22Rv1 (cell line): ENCODE results near the gene ARHGAP6.

Source experiments
- ZFX ChIP-seq: fragments of 450-650 bp; IDR thresholded peaks from 2 replicates; pipeline ENCODE4 v1.6.1; 2017; ENCODE audit warnings: antibody characterized with exemption, borderline replicate concordance
- TF ChIP-seq, protein P1 (sequence below): fragments of 450-650 bp; IDR thresholded peaks from 2 replicates; pipeline ENCODE4 v1.5.1; 2017; ENCODE audit warnings: mild to moderate bottlenecking

DNA sequence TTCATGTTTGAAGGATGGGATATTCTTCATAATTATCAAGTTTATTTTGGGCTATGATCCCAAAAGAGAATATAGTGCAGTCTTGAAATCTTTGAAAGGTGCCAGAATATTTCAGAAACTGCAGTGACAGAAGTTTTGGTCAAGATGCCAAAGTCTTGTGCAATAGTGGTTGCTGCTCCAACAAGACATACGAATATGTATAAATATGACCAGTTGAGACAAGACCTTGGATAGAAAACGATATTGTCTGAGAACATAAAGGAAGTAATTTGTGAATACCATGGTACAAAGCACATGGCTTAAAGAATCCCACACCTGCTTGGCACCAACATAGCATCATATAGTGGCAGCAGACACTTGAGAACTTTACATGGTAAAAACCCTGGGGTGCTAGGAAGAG, 421.1 kb downstream of the ARHGAP6 start:
- TF ChIP-seq, protein P1, sequence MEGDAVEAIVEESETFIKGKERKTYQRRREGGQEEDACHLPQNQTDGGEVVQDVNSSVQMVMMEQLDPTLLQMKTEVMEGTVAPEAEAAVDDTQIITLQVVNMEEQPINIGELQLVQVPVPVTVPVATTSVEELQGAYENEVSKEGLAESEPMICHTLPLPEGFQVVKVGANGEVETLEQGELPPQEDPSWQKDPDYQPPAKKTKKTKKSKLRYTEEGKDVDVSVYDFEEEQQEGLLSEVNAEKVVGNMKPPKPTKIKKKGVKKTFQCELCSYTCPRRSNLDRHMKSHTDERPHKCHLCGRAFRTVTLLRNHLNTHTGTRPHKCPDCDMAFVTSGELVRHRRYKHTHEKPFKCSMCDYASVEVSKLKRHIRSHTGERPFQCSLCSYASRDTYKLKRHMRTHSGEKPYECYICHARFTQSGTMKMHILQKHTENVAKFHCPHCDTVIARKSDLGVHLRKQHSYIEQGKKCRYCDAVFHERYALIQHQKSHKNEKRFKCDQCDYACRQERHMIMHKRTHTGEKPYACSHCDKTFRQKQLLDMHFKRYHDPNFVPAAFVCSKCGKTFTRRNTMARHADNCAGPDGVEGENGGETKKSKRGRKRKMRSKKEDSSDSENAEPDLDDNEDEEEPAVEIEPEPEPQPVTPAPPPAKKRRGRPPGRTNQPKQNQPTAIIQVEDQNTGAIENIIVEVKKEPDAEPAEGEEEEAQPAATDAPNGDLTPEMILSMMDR: no peak
- TF ChIP-seq ZFX: no peak
